Prostate gland (tissue), 2 donors: ENCODE data around the gene NCR2. TPM values are rescaled to one million over a fixed set of nuclear protein-coding genes. Genes with fewer than 3 reads are reported as not detected.

Experiments used
- DNase-seq: peaks from one replicate; pipeline ENCODE4 v3.0.0-alpha.2; 2019; ENCODE audit warnings: low spot score
- H3K27ac ChIP-seq, 2 donors: fragments of 200-600 bp; sonication (generic); 2 replicates each; pipeline ENCODE4 v1.5.1; 2017 to 2019
- H3K27me3 ChIP-seq: fragments of 200-600 bp; sonication (generic); replicated peaks from 2 replicates; pipeline ENCODE4 v1.5.1; 2019; ENCODE audit not compliant: insufficient read depth
- H3K36me3 ChIP-seq, 2 donors: fragments of 200-600 bp; sonication (generic); 1 replicate in 1 of 2; 2 replicates in 1 of 2; pipeline versions ENCODE4 v1.5.1 to v1.8.1; 2017 to 2019
- H3K4me1 ChIP-seq: fragments of 200-600 bp; sonication (generic); replicated peaks from 2 replicates; pipeline ENCODE4 v1.5.1; 2019
- H3K4me3 ChIP-seq, 2 donors: fragments of 200-600 bp; sonication (generic); 2 replicates each; pipeline ENCODE4 v1.5.1; 2017 to 2019
- H3K9me3 ChIP-seq: fragments of 200-600 bp; sonication (generic); 2 replicates; pipeline ENCODE4 v1.5.1; 2017
- POLR2A ChIP-seq: fragments of 450-650 bp; IDR thresholded peaks from one replicate; pipeline ENCODE4 v1.6.1; 2016; ENCODE audit warnings: antibody characterized with exemption, mild to moderate bottlenecking
- POLR2AphosphoS5 ChIP-seq: sonication (generic); formaldehyde crosslinking; IDR thresholded peaks from one replicate; pipeline ENCODE4 v1.6.1; 2017; ENCODE audit warnings: antibody characterized with exemption
- WGBS: methylation state at CpG from one replicate; pipeline ENCODE4 v1.1.5; 2018; 5-methylcytosine and 5-hydroxymethylcytosine counted together
- intact Hi-C: fragments of 100-400 bp; cut with DNase I; formaldehyde crosslinking; loops from one replicate; pipeline ENCODE4 v1.14.2; 2022
- total RNA-seq, 2 donors: library from RNA; depleted of rRNA; stranded (reverse); fragments of >200 nt; gene quantifications; one replicate each; pipeline ENCODE4 v1.1.0, GENCODE V29; 2016
- TF ChIP-seq, protein P1 (sequence below), 4 experiments: fragments of 200-600 bp in 2 of 4; fragments of 450-650 bp in 2 of 4; sonication (generic) in 2 of 4; IDR thresholded peaks; 1 replicate in 3 of 4; 2 replicates in 1 of 4; pipeline ENCODE4 v1.5.1; 2016 to 2019; ENCODE audit warnings: antibody characterized with exemption in 4 of 4, mild to moderate bottlenecking in 2 of 4, moderate library complexity in 2 of 4

The NCR2 gene
- total RNA-seq, 2 donors from 2014 or later, result not detected

DNA sequence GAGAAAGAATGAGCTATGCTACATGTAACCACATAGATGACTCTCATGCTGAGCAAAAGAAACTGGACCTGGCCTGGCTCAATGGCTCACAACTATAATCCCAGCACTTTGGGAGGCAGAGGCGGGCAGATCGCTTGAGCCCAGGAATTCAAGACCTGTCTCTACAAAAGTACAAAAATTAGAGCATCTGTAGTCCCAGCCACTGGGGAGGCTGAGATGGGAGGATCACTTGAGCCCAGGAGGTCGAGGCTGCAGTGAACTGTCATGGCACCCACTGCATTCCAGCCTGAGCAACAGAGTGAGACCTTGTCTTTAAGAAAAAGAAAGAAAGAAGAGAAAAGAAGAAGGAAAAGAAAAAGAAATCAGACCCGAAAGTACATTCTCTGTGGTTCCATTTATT lies 41.7 kb downstream of the NCR2 start:
- Histone ChIP-seq H3K36me3 (no peaks in the 10 kb centered on the region), H3K27me3 (peaks cover 24% of the 10 kb centered on the region), H3K27ac (no peak overlapping the region), H3K4me1 (peaks cover 9% of the 10 kb centered on the region), H3K4me3 (no peak overlapping the region), H3K9me3 (no peaks in the 10 kb centered on the region)
- TF ChIP-seq POLR2AphosphoS5, result no peak
- TF ChIP-seq, protein P1, sequence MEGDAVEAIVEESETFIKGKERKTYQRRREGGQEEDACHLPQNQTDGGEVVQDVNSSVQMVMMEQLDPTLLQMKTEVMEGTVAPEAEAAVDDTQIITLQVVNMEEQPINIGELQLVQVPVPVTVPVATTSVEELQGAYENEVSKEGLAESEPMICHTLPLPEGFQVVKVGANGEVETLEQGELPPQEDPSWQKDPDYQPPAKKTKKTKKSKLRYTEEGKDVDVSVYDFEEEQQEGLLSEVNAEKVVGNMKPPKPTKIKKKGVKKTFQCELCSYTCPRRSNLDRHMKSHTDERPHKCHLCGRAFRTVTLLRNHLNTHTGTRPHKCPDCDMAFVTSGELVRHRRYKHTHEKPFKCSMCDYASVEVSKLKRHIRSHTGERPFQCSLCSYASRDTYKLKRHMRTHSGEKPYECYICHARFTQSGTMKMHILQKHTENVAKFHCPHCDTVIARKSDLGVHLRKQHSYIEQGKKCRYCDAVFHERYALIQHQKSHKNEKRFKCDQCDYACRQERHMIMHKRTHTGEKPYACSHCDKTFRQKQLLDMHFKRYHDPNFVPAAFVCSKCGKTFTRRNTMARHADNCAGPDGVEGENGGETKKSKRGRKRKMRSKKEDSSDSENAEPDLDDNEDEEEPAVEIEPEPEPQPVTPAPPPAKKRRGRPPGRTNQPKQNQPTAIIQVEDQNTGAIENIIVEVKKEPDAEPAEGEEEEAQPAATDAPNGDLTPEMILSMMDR (IDR thresholded peaks at IDR 0.05), result no peak
- no peak for TF ChIP-seq POLR2A
- intact Hi-C loops, result no loop called here
- DNase-seq, result no peak
- 93% methylated on average over 4 of the region's 4 CpGs for WGBS

DNA sequence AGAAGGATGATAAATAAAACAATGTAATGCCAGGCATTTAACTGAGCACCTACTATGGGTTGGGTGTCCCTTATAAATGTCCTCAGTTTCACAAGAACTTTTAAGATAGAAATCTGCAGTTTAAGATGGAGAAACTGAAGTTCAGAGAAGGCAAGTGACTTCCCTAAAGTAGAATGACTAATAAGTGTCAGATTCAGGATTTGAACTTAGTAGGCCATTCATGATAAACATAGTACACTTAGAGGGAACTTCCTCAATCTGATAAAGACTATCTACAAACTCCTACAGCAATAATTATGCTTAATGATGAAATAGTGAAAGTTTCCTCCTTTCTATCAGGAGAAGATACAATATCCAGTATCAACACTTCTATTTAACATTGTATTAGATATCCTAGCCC lies 43.9 kb downstream of the NCR2 start:
- TF ChIP-seq POLR2AphosphoS5, result no peak
- TF ChIP-seq, protein P1 (IDR thresholded peaks at IDR 0.05), result no peak
- no peak for TF ChIP-seq POLR2A
- no peak for DNase-seq
- Histone ChIP-seq H3K27me3 (peaks cover 14% of the 10 kb centered on the region), H3K9me3 (no peaks in the 10 kb centered on the region), H3K27ac (no peak overlapping the region), H3K4me3 (no peak overlapping the region), H3K4me1 (no peaks in the 10 kb centered on the region), H3K36me3 (no peaks in the 10 kb centered on the region)
- intact Hi-C loops, result no loop called here

DNA sequence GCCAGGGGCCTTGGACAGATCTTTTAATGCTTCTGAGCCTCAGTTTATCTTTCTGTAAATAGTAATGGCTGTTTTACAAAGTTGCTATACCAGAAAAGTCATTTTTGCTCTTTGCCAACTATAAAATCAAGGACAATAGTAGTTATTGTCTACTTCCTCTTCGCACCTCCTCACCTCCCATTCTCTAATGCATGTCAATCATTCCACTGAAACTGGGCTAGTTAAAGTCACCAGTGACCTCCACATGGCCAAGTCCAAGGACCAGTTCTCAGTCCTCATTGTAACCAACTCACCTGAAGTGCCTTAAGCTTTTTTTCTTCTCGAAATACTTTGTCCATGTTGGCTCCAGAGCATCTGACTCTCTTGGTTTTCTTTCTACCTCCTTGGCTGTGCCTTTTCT lies 51.2 kb downstream of the NCR2 start:
- no peaks in the 10 kb centered on the region for H3K4me1 ChIP-seq
- 38% methylated on average over 2 of the region's 2 CpGs for WGBS

DNA sequence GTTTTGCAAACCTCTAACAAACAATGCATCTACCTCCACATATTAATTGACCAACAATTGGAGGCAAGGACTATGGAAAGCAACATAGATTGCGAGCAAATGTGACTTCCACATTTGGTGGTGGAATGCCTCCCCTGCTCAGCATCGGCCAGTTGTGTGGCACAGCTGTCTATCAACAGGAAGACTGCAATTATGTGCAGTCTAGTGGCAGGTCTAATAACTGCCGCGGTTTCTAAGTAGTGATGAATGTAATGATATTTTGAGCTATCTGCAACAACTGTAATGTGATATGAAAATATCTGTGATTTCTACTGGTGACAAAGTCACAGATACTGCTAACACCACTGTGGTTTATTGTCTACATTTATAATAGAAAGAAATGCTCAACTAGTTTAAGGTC lies 56.8 kb downstream of the NCR2 start:
- WGBS, result 82% methylated on average over 4 of the region's 4 CpGs
- intact Hi-C loops, result no loop called here
- TF ChIP-seq, protein P1 (IDR thresholded peaks at IDR 0.05), result no peak
- TF ChIP-seq POLR2A, result no peak
- no peak for TF ChIP-seq POLR2AphosphoS5
- Histone ChIP-seq H3K4me1 (no peaks in the 10 kb centered on the region), H3K36me3 (no peaks in the 10 kb centered on the region), H3K9me3 (no peaks in the 10 kb centered on the region), H3K27me3 (no peaks in the 10 kb centered on the region), H3K4me3 (no peak overlapping the region), H3K27ac (no peak overlapping the region)
- no peak for DNase-seq

More for the DNA sequence above, 51.2 kb downstream of the NCR2 start:
- DNase-seq, result no peak
- no peaks in the 10 kb centered on the region for H3K9me3 ChIP-seq
- H3K36me3 ChIP-seq, result no peaks in the 10 kb centered on the region
- TF ChIP-seq, protein P1 (IDR thresholded peaks at IDR 0.05), result no peak
- TF ChIP-seq POLR2A (no peak), POLR2AphosphoS5 (no peak)
- H3K4me3 ChIP-seq, result no peak overlapping the region
- H3K27ac ChIP-seq, result no peak overlapping the region
- intact Hi-C loops, result no loop called here
- no peaks in the 10 kb centered on the region for H3K27me3 ChIP-seq

DNA sequence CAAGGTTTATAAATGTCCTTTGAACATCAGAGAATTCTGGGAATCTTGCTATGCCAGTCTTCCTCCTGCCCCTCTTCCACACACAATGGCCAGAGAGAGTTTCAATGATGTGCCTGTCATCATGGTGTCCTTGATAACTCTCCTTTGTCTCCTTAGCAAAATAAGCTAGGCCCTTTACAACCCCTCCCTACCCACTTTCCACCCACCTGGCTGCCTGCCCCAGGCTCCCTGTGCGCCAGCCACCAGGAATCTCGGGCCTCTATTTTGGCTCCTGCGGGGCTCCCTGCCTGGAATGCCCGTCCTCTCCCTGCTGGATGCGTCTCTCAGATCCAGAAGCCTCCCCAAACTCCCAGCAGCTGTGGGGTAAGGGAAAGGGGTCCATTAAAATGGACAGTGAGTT lies 60.9 kb downstream of the NCR2 start:
- Histone ChIP-seq H3K36me3 (no peaks in the 10 kb centered on the region), H3K4me3 (no peak overlapping the region), H3K4me1 (no peaks in the 10 kb centered on the region), H3K27me3 (no peaks in the 10 kb centered on the region), H3K27ac (no peak overlapping the region), H3K9me3 (no peaks in the 10 kb centered on the region)
- 50% methylated on average over 5 of the region's 5 CpGs for WGBS
- intact Hi-C loops, result no loop called here
- DNase-seq, result no peak
- TF ChIP-seq POLR2AphosphoS5, result no peak
- TF ChIP-seq, protein P1 (IDR thresholded peaks at IDR 0.05), result no peak
- no peak for TF ChIP-seq POLR2A
